K562 (cell line): ENCODE measurements around the gene VAC14. TPM values are rescaled to one million over a fixed set of nuclear protein-coding genes. Genes with fewer than 3 reads are reported as not detected.

Source experiments
- MGA ChIP-seq: fragments of 450-650 bp; IDR thresholded peaks from 2 replicates; pipeline ENCODE4 v1.6.1; 2016; ENCODE audit warnings: mild to moderate bottlenecking, moderate library complexity
- ZNF395 ChIP-seq: fragments of 200-800 bp; sonication (Bioruptor generic); IDR thresholded peaks from 2 replicates; pipeline ENCODE4 v1.6.1; 2017; ENCODE audit warnings: missing genetic modification characterization, missing compliant biosample characterization
- polyA plus RNA-seq, 8 experiments: library from polyadenylated mRNA; depleted of rRNA in 4 of 8; stranded (reverse) in 5 of 8; unstranded in 3 of 8; fragments of >200 nt; fragmentation: Nextera tagmentation in 2 of 8; fragmentation: Illumina TruSeq in 1 of 8; extraction: Ambion mirVana in 2 of 8; extraction: Trizol in 1 of 8; gene quantifications; 2 replicates each; pipeline versions ENCODE4 v1.2.1 to v1.2.3, GENCODE V29; 2011 to 2014; ENCODE audit warnings: inconsistent platforms in 1 of 8, missing spikeins in 1 of 8
- total RNA-seq, 7 experiments: library from RNA; depleted of rRNA in 6 of 7; stranded (reverse); fragments of >200 nt in 6 of 7; fragmentation: Illumina TruSeq in 2 of 7; extraction: Trizol in 2 of 7; gene quantifications; 2 replicates each; pipeline versions ENCODE4 v1.2.1 to v1.2.3, GENCODE V29; 2011 to 2021; ENCODE audit warnings: low replicate concordance in 1 of 7

VAC14 gene
- total and polyA plus RNA-seq, 9 of the 15 experiments (the other 6 are each of a cell fraction or from before 2014, with no cell fraction given) = 1.3 to 41.6 (median 26.6) TPM

DNA sequence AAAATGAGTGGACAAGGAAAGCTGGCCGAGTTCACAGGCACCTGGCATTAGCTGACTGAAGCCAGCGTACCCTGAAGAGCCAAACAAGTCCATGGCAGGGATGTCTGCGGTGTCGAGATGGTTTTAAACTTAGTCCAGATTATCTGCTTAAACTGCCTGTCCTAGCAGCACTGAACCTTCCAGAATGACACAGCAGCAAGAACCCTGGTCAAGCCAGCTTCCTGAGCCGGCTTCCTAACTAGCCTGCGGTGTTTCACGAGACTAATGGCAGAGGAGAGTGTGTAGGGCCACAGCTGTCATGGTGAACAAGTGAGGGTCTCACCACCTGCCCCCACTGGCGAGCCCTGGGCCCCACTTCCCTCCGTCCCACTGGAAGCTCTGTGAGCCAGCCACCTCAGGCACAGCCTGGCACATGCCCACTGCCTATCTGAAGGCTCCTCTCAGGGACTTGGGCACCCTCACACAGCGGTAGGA lies 86.3 kb downstream of the VAC14 start (continued):
- no peak for TF ChIP-seq MGA
- no peak for TF ChIP-seq ZNF395 (CRISPR knock-in tag)
